ENCODE results near the gene CYP3A5. TPM values are rescaled to one million over a fixed set of nuclear protein-coding genes. Genes with fewer than 3 reads are reported as not detected.

The CYP3A5 gene
- total and polyA plus RNA-seq, 2 of the 8 experiments (the other 6 are each of a cell fraction or from before 2014, with no cell fraction given): 0.06 TPM; not detected in 1

- ChIA-PET CTCF (ENCODE audit: partially characterized antibody) (interaction anchor here (1.1 to 1.5 kb wide), 2 partner anchors 97 to 109 kb away, joined by 3 read pairs; no protein-coding TSS in a partner anchor), POLR2A (ENCODE audit: partially characterized antibody) (no interaction called here)
- H4K8ac ChIP-seq (ENCODE audit: extremely low read depth, insufficient read depth, low read length): no peak overlapping the region
- H3K18ac ChIP-seq (ENCODE audit: extremely low read depth, low read length): no peak overlapping the region
- H3K27me3 ChIP-seq (replicated peaks in 1 of 4; ENCODE audit: control insufficient read depth in 3 of 4, extremely low read depth in 1 of 4, insufficient read depth in 3 of 4, low read length in 3 of 4): no peaks in the 10 kb centered on the region
- H3K4me2 ChIP-seq (ENCODE audit: insufficient read depth in 1 of 2, low read depth in 2 of 2, low read length in 2 of 2): no peak overlapping the region
- H3K4ac ChIP-seq (replicated peaks; ENCODE audit: insufficient read length, low read depth, low read length): no peak overlapping the region
- no peak overlapping the region for H2BK20ac ChIP-seq (ENCODE audit: low read length)
- H3K56ac ChIP-seq (replicated peaks; ENCODE audit: insufficient read length, low read depth, low read length): no peak overlapping the region
- no peaks in the 10 kb centered on the region for H3K9me3 ChIP-seq (ENCODE audit: insufficient read depth in 2 of 2, low read depth in 1 of 2, low read length in 1 of 2)
- H3K4me1 ChIP-seq (replicated peaks in 1 of 4; ENCODE audit: control insufficient read depth in 3 of 4, insufficient read depth in 4 of 4, low read length in 3 of 4): no peaks in the 10 kb centered on the region; a peak in 1 of 7 replicates
- no peak for DNase-seq (ENCODE audit: low read depth in 1 of 2, low spot score in 2 of 2)
- H3K79me2 ChIP-seq (ENCODE audit: control insufficient read depth in 1 of 2, insufficient read depth in 2 of 2, low read length in 2 of 2): peaks cover 0 to 6% of the 10 kb centered on the region in 2 experiments; a peak in 1 of 4 replicates
- no peak overlapping the region for H2BK15ac ChIP-seq (ENCODE audit: low read length)
- no peak for FAIRE-seq
- H3K4me3 ChIP-seq (ENCODE audit: extremely low read depth in 1 of 4, insufficient read depth in 2 of 4, low read depth in 3 of 4, low read length in 4 of 4): no peak overlapping the region
- H4K20me1 ChIP-seq (replicated peaks in 1 of 2; ENCODE audit: control insufficient read depth in 1 of 2, insufficient read depth in 2 of 2, low read length in 2 of 2): peaks cover 0 to 8% of the 10 kb centered on the region in 2 experiments
- H3K23me2 ChIP-seq (ENCODE audit: low read depth, low read length): no peaks in the 10 kb centered on the region
- H2AK5ac ChIP-seq (ENCODE audit: low read depth, low read length): no peak overlapping the region
- H3K79me1 ChIP-seq (ENCODE audit: low read depth, low read length): peaks cover 1% of the 10 kb centered on the region
- no peak overlapping the region for H3K23ac ChIP-seq (ENCODE audit: insufficient read length)
- H3K14ac ChIP-seq (ENCODE audit: insufficient read length): no peak overlapping the region
- no peak overlapping the region for H3K9ac ChIP-seq (replicated peaks in 1 of 4; ENCODE audit: extremely low read depth in 1 of 4, low read depth in 3 of 4, low read length in 3 of 4)
- no peak overlapping the region for H4K5ac ChIP-seq (ENCODE audit: insufficient read length, low read depth, low read length)
- WGBS, 2 experiments (ENCODE audit: extremely low coverage in 1 of 2, insufficient coverage in 1 of 2, insufficient read length in 1 of 2, insufficient replicate concordance in 2 of 2, low coverage in 1 of 2, low lambda C conversion rate in 2 of 2, missing lambda C conversion rate in 1 of 2): 91% methylated on average over 10 of the region's 10 CpGs; no CpG with 5 or more reads in 1 of the 2 experiments
- peaks cover 31 to 84% (median 72%) of the 10 kb centered on the region in 4 experiments for H3K36me3 ChIP-seq (ENCODE audit: control insufficient read depth in 2 of 4, insufficient read depth in 4 of 4, low read length in 3 of 4)
- no peak overlapping the region for H3K27ac ChIP-seq (ENCODE audit: low read depth, low read length)
- no peak for TF ChIP-seq POLR2AphosphoS5 (IDR thresholded peaks at IDR 0.05; ENCODE audit: low read depth, low read length)
- no peak for TF ChIP-seq RFX5 (IDR thresholded peaks at IDR 0.05; ENCODE audit: borderline replicate concordance, low read depth, low read length)
- TF ChIP-seq MAX (IDR thresholded peaks at IDR 0.05): no peak
- TF ChIP-seq TEAD4 (IDR thresholded peaks at IDR 0.05; ENCODE audit: low read depth, low read length): no peak
- no peak for TF ChIP-seq CHD2 (IDR thresholded peaks at IDR 0.05; ENCODE audit: low read length)
- TF ChIP-seq SUZ12 (IDR thresholded peaks at IDR 0.05; ENCODE audit: low read length): no peak
- TF ChIP-seq SRF (IDR thresholded peaks at IDR 0.05; ENCODE audit: low read depth, low read length): no peak
- TF ChIP-seq POU5F1 (IDR thresholded peaks at IDR 0.05; ENCODE audit: low read depth, low read length): no peak
- TF ChIP-seq HDAC6 (IDR thresholded peaks at IDR 0.05; ENCODE audit: low read depth, low read length): no peak
- TF ChIP-seq GTF2F1 (IDR thresholded peaks at IDR 0.05; ENCODE audit: borderline replicate concordance, low read depth, low read length): no peak
- no peak for TF ChIP-seq ASH2L (IDR thresholded peaks at IDR 0.05; ENCODE audit: low read length)
- TF ChIP-seq NANOG (IDR thresholded peaks at IDR 0.05; ENCODE audit: insufficient read depth, low read depth, low read length, poor library complexity, severe bottlenecking): no peak
- no peak for TF ChIP-seq EZH2 (IDR thresholded peaks at IDR 0.05; ENCODE audit: low read depth, low read length, severe bottlenecking)
- no peak for TF ChIP-seq SAP30 (IDR thresholded peaks at IDR 0.05; ENCODE audit: insufficient read depth, insufficient replicate concordance, low read length)
- H2BK5ac ChIP-seq (ENCODE audit: low read depth, low read length): no peak overlapping the region
- H2AFZ ChIP-seq (ENCODE audit: low read length): no peak overlapping the region
- no peak overlapping the region for H2BK120ac ChIP-seq (replicated peaks; ENCODE audit: low read depth, low read length)
- no peak overlapping the region for H4K91ac ChIP-seq (replicated peaks; ENCODE audit: insufficient read length, low read length)
- no peak overlapping the region for H2BK12ac ChIP-seq (ENCODE audit: low read depth, low read length)
Observed at GRCh38 chr7:99622596-99622995, 57.2 kb downstream of the CYP3A5 start.

Data from H1 (cell line).